ENCODE results near the gene EIF3F.
A peak's percentile ranks its signal among the peaks of the same experiment; 100 is the strongest.

Gene EIF3F

DNA sequence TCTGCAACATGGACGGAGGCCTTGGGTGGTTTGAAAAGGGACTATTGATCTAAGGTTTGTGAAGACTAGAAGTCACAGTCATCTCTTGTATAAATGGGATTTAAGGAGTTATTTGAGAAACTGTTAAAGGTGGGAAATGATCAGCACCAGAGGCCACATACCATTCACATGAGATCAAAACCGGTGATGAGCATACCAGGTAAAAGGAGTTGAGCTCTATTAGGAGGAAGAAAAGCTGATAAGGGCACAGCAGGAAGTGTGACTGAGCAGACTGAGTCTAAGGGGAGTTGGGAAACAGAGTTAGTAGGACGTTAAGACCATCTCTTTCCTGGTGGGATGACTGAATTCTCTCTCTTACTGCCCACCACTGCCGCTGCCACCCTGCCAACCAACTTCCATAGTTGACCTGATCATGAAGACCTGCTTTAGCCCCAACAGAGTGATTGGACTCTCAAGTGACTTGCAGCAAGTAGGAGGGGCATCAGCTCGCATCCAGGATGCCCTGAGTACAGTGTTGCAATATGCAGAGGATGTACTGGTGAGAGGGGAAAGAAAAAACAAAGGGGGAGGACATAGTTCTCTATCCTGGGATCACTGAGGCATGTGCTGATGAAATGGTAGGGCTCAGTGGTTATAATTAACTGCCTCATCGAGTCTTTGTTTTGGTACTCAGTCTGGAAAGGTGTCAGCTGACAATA lies 7.6 kb downstream of the EIF3F start:
- no peak for DNase-seq

DNA sequence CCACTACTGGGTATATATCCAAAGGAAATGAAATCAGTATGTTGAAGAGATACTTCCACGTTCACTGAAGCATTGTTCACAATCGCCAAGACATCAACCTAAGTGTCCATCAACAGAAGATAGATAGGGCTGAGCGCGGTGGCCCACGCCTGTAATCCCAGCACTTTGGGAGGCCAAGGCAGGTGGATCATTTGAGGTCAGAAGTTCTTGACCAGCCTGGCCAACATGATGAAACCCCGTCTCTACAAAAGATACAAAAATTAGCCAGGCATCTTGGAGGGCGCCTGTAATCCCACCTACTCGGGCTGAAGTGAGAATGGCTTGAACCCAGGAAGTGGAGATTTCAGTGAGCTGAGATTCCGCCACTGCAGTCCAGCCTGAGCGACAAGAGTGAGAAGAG lies 12.7 kb downstream of the EIF3F start:
- DNase-seq = no peak

GRCh38 chr11:8000390-8000789 lies 13.3 kb downstream of the EIF3F start:
- no peak for DNase-seq

DNA sequence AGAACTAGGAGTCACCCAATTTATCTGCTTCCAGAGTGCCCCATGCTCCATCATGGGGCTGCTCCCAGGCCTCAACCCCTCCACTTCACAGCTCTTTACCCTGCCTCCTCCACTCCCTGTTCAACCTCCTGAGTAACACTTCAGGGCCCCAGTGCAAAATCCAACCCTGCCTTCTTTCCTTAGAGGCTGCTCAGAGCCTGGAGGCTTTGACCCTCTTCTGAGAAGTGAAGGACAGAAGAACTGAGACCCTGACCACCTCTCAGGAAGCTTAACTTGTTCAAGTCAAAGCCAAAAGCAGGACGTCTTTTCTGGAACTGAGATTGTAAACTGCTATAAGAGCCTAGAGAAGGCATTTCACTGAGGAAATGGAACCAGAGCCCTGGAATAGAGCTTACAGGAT lies 15.5 kb downstream of the EIF3F start:
- DNase-seq = no peak

DNA sequence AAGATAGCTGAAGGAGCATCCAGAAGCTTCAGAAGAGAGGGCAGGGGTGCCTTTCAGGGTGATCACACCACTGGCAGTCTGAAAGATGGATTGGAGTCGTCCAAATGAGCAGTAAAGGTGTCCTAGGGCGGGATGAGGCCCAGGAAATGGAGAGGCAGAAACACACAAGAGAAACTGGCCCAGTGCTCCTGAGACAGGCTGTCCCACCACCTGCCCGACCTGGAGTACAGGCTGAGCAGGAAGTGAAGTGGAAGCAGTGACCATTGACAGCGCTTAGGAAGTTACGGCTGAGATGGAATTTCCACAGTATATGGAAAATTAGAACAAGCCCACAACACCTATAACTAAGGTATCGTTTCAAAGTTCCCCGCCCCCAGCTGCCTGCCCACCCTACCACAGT lies 16.1 kb downstream of the EIF3F start:
- DNase-seq = no peak

DNA sequence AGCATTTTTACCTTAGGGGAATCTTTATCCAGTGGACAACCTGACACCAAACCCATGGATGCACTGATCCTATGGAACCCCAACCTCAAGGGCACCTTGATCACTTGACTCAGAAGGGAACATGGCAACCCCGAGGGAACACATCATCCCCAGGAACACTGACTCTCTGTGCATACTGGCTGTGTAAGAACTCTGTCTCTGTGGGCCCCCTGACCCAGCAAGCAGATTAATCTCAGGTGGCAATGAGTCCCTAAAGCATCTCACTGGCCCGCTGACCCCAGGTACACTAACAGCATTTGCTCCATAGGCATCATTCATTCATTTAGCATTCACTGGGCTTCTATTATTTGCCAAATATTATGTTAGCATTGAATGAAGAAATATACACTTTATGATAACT lies 16.9 kb downstream of the EIF3F start:
- DNase-seq = no peak

DNA sequence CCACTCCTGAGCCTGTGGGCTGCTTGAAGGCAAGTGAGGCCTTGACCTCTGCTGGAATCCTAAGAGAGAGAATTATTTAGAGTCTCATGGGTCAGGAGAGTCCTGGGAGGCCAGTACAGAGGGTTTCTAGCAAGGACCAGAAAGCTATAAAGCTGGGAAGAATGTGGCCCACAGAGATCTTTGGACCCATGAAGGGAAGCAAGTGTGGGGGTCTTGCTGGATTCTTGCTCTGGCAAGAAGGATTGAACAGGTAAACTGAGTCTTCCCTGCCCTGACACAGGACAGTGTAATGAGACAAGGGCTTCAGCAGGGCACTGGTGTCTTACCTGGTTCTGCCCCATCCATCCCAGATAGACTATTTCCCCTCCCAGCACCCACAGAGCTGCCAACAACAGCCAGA lies 18.4 kb downstream of the EIF3F start:
- DNase-seq = no peak

GRCh38 chr11:8006349-8006977 lies 19.3 kb downstream of the EIF3F start:
- DNase-seq = peak; percentile 72

- no peak for DNase-seq
These were observed 21.1 kb downstream of the EIF3F start for GRCh38 chr11:8008212-8008611.

GRCh38 chr11:8009856-8010255 lies 22.7 kb downstream of the EIF3F start:
- DNase-seq = no peak

- DNase-seq = peak; percentile 22
These were observed 24.2 kb downstream of the EIF3F start for GRCh38 chr11:8011371-8011770.

DNA sequence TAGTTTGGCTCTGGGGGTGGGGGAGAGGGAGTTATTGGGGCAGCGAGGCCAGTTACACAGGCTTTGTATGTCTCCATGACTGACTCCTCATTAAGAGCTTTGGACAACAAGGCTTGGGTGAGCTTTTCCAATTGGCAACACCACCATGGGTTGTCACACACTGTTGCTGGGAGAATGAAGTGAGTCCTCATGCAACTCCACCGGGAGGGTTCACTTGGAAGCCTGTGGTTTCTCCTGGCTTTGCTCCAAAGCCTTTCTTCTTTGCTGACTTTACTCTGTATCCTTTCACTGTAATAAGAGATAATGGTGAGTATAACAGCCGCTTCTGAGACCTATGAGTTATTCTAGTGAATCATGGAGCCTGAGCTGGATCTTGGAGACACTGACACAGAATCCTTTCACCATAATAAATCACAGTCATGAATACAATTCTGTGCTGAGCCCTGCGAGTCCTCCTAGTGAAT lies 24.9 kb downstream of the EIF3F start:
- DNase-seq = no peak

GRCh38 chr11:8013833-8014232 lies 26.7 kb downstream of the EIF3F start:
- no peak for DNase-seq

DNA sequence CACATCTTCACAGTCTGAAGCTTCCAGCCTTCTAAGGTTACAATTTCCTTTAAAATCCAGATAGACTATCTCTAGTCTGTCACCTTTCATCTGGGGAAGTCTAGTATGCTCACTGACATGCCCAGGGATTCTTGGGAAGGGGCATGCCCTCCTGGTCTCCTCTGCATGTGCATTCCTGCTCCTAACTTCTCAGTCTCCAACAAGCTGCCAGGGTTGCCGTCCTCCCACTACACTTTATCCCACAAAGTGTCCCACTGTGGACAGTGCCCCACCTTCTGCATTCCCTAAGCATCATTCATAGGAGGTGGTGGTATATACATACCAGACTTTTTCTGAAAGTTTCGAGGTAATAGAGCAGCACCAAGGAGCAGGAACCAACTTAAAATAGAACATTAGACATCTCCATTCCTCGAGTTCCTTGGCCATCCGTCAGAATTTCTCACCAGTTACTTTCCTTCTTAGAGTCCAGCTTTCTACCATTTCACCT lies 28.7 kb downstream of the EIF3F start:
- DNase-seq = no peak

GRCh38 chr11:8016440-8016839 lies 29.3 kb downstream of the EIF3F start:
- DNase-seq = no peak

DNA sequence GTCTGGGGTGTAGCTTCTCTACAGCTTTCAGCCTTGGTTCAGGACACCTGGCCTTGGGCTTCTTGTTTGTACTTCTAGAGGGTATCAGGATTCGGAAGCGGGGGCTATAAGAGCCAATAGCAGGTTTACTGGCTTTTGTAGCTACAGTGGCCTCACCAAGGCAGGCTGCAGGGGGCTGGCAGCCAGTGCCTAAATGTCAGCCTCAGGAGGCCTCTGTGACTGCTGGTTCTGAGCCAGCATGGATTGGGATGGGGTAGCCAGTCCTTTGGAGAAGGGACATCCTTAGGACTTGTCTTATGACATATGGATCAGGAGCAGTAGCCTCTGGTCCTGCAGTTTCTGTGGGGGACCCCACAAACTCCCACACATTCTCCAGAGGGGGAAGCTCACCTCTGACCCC lies 29.9 kb downstream of the EIF3F start:
- DNase-seq = no peak

GRCh38 chr11:8017894-8018483 lies 30.9 kb downstream of the EIF3F start:
- DNase-seq = no peak

DNA sequence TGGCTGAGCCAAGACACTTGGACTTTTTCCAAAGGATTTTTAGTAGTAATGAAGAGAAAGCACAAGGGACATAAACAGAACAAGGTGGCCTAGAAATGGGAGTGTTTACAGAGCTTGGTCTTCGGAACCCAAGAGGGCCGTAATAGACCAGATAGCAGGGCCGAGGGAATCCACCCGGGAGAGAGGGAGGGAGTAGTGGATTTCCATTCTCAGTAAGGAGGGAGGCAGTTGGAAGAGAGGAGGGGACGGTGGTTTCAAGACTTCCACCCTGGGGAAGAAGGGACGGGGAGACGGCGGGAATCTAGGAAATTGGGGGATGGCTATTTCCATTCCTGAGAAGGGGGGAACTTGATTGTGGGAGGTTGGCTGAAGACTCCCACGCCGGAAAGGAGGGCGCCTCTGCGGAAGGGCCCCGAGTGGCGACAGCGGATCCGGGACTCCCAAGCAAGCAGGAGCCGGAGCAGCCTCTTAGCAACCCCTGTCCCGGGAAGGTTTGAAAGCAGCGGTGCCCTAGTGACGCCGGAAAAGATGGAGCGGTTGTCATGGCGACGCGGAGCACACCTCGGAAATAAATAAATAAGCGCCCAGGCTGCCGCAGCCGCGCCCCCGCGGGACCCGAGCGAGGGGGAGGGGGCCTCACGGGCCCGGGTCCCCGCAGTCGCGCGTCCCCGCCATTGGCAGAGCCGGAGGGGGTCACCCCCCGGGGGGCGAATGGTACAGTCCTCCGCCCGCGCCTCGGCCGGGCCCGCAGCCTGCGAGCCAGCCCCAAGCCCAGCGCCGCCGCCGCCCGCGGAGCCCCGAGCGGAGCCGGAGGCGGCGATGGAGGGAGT lies 31.6 kb downstream of the EIF3F start:
- DNase-seq = no peak

GRCh38 chr11:8019314-8020243 lies 32.4 kb downstream of the EIF3F start:
- peak; percentile 10 for DNase-seq

- DNase-seq = no peak
These were observed 33.1 kb downstream of the EIF3F start for GRCh38 chr11:8020244-8020597.

GRCh38 chr11:8021920-8022319 lies 34.8 kb downstream of the EIF3F start:
- no peak for DNase-seq

DNA sequence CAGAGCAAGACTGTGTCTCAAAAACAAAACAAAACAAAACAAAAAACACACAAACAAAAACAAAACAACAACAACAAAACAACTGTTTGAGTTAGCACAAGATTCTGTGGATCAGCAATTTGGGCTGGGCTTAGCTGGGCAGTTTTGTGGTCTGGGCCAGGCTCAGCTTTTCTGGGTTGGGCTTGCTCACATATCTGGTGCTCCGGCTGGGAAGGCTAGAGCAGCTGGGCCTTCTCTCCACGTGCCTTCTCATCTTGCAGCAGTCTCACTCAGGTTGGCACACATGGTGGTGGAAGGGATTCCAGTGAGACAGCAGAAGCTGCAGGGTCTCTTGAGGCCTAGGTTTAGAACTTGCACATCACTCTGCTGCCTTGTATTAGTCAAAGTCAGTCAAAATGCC lies 35.7 kb downstream of the EIF3F start:
- DNase-seq = no peak
